Lower leg skin (tissue), 3 donors: ENCODE data around the gene FBXL14.

Source experiments
- POLR2A ChIP-seq, 2 donors: fragments of 450-650 bp; IDR thresholded peaks; one replicate each; pipeline ENCODE4 v1.6.1; 2016 to 2017; ENCODE audit warnings: antibody characterized with exemption in 2 of 2, mild to moderate bottlenecking in 1 of 2, moderate library complexity in 1 of 2
- TF ChIP-seq, protein P1 (sequence below), 3 donors: fragments of 450-650 bp; IDR thresholded peaks; one replicate each; pipeline ENCODE4 v1.5.1; 2016; ENCODE audit warnings: antibody characterized with exemption in 3 of 3, mild to moderate bottlenecking in 3 of 3, moderate library complexity in 2 of 3

DNA sequence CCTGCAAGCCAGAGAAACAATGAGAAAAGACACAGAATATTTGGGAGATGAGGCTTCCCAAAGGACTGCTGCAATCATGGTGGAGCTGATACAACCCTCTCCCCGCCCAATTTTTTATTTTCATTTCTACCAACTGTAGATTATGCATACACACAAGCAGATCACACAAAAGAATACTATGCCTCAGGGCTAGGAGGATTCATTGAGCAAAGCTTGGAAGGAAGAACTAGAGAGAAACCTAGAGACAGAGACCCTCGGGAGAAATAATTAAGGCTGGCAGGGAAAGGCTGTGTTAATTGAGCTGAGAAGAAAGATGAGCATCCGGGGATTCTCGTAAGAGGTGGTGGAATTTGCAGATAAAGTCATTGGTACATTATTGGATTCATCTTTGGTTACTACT is 24.8 kb upstream of the FBXL14 start:
- no peak for TF ChIP-seq POLR2A (IDR thresholded peaks at IDR 0.05)
- TF ChIP-seq, protein P1, sequence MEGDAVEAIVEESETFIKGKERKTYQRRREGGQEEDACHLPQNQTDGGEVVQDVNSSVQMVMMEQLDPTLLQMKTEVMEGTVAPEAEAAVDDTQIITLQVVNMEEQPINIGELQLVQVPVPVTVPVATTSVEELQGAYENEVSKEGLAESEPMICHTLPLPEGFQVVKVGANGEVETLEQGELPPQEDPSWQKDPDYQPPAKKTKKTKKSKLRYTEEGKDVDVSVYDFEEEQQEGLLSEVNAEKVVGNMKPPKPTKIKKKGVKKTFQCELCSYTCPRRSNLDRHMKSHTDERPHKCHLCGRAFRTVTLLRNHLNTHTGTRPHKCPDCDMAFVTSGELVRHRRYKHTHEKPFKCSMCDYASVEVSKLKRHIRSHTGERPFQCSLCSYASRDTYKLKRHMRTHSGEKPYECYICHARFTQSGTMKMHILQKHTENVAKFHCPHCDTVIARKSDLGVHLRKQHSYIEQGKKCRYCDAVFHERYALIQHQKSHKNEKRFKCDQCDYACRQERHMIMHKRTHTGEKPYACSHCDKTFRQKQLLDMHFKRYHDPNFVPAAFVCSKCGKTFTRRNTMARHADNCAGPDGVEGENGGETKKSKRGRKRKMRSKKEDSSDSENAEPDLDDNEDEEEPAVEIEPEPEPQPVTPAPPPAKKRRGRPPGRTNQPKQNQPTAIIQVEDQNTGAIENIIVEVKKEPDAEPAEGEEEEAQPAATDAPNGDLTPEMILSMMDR (IDR thresholded peaks at IDR 0.05), result no peak
